Endothelial cell of umbilical vein (primary cell): ENCODE measurements around the gene ABCA2.

Experiments used
- EZH2 ChIP-seq: IDR thresholded peaks from 2 replicates; pipeline ENCODE4 v1.6.1; 2012; ENCODE audit warnings: borderline replicate concordance, low read depth, mild to moderate bottlenecking, moderate library complexity, low read length, inconsistent platforms; ENCODE audit not compliant: severe bottlenecking
- FOS ChIP-seq: IDR thresholded peaks from 2 replicates; pipeline ENCODE4 v1.6.1; 2011; ENCODE audit warnings: mild to moderate bottlenecking, low read length, moderate library complexity, borderline replicate concordance; ENCODE audit not compliant: insufficient read depth
- GATA2 ChIP-seq: IDR thresholded peaks from 2 replicates; pipeline ENCODE4 v1.7.0; 2011; ENCODE audit warnings: low read depth, mild to moderate bottlenecking, moderate library complexity, mixed read lengths, low read length; ENCODE audit not compliant: insufficient read length, insufficient read depth
- MYC ChIP-seq: IDR thresholded peaks from one replicate; pipeline ENCODE4 v1.6.1; 2011; ENCODE audit warnings: mild to moderate bottlenecking, low read depth, low read length
- POLR2A ChIP-seq: IDR thresholded peaks from 2 replicates; pipeline ENCODE4 v1.6.1; 2012; ENCODE audit warnings: low read depth, mild to moderate bottlenecking, control low read depth, low read length
- POLR2AphosphoS5 ChIP-seq: IDR thresholded peaks from 2 replicates; pipeline ENCODE4 v1.6.1; 2012; ENCODE audit warnings: low read depth, mild to moderate bottlenecking, control low read depth, low read length, moderate library complexity; ENCODE audit not compliant: insufficient read depth
- TF ChIP-seq, protein P1 (sequence below), 2 donors: IDR thresholded peaks; 1 replicate in 1 of 2; 2 replicates in 1 of 2; pipeline ENCODE4 v1.5.1; 2011; ENCODE audit warnings: low read length in 2 of 2, mild to moderate bottlenecking in 2 of 2, moderate library complexity in 2 of 2, control low read depth in 1 of 2, inconsistent platforms in 1 of 2, low read depth in 1 of 2; ENCODE audit not compliant: insufficient read depth in 1 of 2; ENCODE audit errors: extremely low read depth in 1 of 2
- TF ChIP-seq, protein P2 (sequence below): IDR thresholded peaks from 2 replicates; pipeline ENCODE4 v1.6.1; 2011; ENCODE audit not compliant: insufficient read depth, insufficient read length

DNA sequence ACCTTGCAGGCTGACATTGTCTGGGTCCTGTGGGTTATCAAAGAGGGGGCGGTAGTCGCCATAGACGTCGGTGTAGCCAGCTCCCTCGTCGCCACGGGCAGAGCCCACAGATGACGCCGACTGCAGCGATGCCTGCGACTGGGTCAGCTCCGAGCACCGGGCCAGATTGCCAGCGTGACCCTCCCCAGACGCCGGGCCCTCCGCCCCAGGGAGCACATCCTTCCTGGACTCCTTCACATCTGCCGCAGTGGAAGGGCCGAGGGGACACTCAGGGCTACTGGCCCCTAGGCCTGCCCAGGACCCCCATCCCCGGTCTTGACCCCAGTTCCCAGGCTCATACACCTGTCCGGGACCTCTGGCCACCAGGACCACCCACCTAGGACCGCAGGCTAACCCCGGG lies 13.9 kb downstream of the ABCA2 start:
- TF ChIP-seq, protein P1, sequence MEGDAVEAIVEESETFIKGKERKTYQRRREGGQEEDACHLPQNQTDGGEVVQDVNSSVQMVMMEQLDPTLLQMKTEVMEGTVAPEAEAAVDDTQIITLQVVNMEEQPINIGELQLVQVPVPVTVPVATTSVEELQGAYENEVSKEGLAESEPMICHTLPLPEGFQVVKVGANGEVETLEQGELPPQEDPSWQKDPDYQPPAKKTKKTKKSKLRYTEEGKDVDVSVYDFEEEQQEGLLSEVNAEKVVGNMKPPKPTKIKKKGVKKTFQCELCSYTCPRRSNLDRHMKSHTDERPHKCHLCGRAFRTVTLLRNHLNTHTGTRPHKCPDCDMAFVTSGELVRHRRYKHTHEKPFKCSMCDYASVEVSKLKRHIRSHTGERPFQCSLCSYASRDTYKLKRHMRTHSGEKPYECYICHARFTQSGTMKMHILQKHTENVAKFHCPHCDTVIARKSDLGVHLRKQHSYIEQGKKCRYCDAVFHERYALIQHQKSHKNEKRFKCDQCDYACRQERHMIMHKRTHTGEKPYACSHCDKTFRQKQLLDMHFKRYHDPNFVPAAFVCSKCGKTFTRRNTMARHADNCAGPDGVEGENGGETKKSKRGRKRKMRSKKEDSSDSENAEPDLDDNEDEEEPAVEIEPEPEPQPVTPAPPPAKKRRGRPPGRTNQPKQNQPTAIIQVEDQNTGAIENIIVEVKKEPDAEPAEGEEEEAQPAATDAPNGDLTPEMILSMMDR (IDR thresholded peaks at IDR 0.05; ENCODE audit: extremely low read depth in 1 of 2, insufficient read depth in 1 of 2, low read depth in 1 of 2, low read length in 2 of 2): no peak
- TF ChIP-seq POLR2AphosphoS5: no peak
- TF ChIP-seq POLR2A: no peak
- TF ChIP-seq FOS: no peak
- no peak for TF ChIP-seq EZH2
- TF ChIP-seq, protein P2, sequence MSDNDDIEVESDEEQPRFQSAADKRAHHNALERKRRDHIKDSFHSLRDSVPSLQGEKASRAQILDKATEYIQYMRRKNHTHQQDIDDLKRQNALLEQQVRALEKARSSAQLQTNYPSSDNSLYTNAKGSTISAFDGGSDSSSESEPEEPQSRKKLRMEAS: no peak
- no peak for TF ChIP-seq GATA2
- no peak for TF ChIP-seq MYC
